DMS 273 treated with DMSO at 0.1 percent for 48 hours (cell line): ENCODE data around the gene ERAS.
"Not testable (repeated sequence)": the region's sequence is repeated elsewhere in the genome, so short reads cannot be mapped to it uniquely, and the experiment has no call there.

Source experiments
- DNase-seq: peaks from one replicate; lab custom pipeline; 2025; lab: John Stamatoyannopoulos, UW

ERAS gene

GRCh38 chrX:48798318-48798717, 28.0 kb upstream of the ERAS start:
- no peak for DNase-seq

GRCh38 chrX:48800574-48801279, 25.6 kb upstream of the ERAS start:
- no peak for DNase-seq

DNA sequence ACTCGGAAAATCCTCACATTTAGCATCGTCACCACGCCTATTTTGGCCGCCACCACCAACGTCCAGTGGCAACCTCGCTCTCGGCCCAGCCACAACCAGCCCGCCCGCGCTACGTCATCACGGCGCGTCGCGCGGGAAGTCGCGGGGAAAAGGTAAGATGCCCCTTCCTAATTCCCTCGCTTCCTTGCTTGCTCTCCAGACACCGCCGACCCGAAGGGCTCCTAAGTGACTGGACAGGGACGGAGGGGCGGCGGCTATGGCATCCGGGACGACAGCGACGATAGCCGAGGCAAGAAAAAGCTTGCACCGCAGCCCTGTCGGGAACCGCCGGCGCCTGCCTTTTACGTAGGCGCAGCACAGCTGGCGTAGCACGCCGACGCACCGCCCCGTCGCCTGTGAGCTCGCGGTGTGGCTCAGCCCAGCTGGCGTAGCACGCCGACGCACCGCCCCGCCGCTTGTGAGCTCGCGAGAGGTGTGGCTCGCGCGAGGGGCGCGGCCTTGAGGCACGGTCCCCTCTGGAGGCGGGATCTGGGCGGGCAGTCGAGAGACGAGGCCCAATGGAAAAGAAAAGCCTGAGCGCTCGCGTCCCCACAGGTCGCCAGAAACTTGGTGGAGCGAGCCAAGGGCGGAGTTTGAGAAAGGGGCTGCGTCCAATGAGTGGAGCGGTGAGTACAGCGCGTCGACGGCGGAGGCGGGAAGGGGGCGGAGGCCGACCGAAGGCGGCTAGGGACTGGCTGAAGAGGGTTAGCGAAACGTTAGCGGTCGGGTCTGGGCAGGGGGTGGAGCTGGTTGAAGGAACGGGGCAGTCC, 24.8 kb upstream of the ERAS start, which contains the start of gene HDAC6:
TSS of gene HDAC6 (plus strand) at position 788 of the 809 bp plus-strand sequence. CDS start 626 bp downstream, outside the sequence.
- DNase-seq, result peak; percentile 97

- DNase-seq, result peak; percentile 73
Measured at GRCh38 chrX:48802089-48802904, 24.0 kb upstream of the ERAS start.

GRCh38 chrX:48802905-48803200, 23.5 kb upstream of the ERAS start:
- no peak for DNase-seq

GRCh38 chrX:48806081-48806480, 20.2 kb upstream of the ERAS start:
- no peak for DNase-seq

- no peak for DNase-seq
Measured at GRCh38 chrX:48813644-48814043, 12.7 kb upstream of the ERAS start.

- no peak for DNase-seq
Measured at GRCh38 chrX:48814722-48815121, 11.6 kb upstream of the ERAS start.

GRCh38 chrX:48815266-48815665, 11.0 kb upstream of the ERAS start:
- no peak for DNase-seq

DNA sequence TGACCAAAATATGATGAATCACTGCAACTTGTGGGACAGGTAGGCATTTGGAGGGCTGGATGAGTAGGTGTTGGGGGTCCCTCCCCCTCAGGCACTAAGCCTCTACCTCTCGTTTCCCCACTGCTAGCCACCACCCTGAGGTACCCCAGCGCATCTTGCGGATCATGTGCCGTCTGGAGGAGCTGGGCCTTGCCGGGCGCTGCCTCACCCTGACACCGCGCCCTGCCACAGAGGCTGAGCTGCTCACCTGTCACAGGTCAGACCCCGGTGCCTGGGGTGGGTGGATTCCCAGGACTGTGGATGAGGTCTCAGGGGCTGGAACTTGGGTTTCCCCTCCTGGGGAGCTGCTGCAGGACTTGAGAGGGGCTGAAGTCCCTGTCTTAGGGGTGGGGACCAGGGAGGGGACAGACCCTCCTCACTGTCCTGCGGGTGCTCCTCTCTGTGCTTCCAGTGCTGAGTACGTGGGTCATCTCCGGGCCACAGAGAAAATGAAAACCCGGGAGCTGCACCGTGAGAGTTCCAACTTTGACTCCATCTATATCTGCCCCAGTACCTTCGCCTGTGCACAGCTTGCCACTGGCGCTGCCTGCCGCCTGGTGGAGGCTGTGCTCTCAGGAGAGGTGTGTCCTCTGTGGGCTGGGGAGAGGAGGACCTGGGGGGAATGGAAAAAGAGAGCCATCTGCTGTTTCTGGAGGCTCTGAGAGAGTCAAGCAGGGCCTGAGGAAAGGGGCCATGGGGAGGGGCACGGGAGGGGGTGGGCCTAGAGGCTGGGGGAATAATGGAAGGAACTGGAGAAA, 10.1 kb upstream of the ERAS start:
- no peak for DNase-seq

- no peak for DNase-seq
Measured at GRCh38 chrX:48818098-48818497, 8.2 kb upstream of the ERAS start.

GRCh38 chrX:48818866-48819265, 7.4 kb upstream of the ERAS start:
- no peak for DNase-seq

GRCh38 chrX:48819394-48819793, 6.9 kb upstream of the ERAS start:
- DNase-seq, result not testable (repeated sequence)

DNA sequence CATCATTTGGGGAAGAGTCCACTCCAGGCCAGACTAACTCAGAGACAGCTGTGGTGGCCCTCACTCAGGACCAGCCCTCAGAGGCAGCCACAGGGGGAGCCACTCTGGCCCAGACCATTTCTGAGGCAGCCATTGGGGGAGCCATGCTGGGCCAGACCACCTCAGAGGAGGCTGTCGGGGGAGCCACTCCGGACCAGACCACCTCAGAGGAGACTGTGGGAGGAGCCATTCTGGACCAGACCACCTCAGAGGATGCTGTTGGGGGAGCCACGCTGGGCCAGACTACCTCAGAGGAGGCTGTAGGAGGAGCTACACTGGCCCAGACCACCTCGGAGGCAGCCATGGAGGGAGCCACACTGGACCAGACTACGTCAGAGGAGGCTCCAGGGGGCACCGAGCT, 3.3 kb upstream of the ERAS start:
- no peak for DNase-seq

DNA sequence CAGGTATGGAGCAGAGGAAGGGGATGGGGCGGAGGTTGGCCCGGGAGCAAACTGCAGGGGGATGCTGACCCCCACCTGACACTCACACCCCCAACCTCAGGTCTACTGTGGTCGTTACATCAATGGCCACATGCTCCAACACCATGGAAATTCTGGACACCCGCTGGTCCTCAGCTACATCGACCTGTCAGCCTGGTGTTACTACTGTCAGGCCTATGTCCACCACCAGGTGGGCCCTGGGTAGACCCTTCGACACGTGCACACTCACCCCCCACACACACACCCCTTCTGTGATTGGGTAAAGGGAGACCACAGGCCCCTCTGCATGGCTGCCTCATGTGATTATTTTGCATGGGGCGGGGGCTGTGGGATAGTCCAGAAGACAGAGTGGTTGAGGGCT, 2.2 kb upstream of the ERAS start:
- no peak for DNase-seq

GRCh38 chrX:48826876-48827653, 752 bp downstream of the ERAS start:
- DNase-seq, result no peak

DNA sequence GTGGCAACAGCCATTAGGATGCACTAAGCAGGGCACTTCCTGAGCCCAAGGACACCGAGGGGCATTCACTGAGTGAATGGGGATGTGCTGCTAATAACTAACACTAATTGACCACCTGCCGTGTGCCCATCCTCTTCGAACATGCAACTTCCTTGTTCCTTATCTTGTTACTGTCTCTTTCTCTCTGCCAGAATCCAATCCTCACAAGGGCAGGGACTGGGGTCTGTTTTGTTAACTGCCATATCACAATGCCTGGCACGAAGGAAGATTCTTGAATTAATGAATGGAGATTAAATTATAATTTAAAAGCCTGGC, 1.3 kb downstream of the ERAS start:
- no peak for DNase-seq

DNA sequence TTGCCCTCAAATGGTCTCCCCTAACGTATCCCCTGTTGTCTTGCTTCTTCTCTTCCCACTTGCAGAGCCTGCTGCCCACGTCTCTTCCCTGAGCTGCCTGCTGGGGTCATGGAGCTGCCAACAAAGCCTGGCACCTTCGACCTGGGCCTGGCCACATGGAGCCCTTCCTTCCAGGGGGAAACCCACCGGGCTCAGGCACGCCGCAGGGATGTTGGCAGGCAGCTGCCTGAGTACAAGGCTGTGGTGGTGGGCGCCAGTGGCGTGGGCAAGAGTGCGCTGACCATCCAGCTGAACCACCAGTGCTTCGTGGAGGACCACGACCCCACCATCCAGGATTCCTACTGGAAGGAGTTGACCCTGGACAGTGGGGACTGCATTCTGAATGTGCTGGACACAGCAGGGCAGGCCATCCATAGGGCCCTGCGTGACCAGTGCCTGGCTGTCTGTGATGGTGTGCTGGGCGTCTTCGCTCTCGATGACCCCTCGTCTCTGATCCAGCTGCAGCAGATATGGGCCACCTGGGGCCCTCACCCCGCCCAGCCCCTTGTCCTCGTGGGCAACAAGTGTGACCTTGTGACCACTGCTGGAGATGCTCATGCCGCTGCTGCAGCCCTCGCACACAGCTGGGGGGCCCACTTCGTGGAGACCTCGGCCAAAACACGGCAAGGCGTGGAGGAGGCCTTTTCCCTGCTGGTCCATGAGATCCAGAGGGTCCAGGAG, 2.9 kb downstream of the ERAS start:
- no peak for DNase-seq

DNA sequence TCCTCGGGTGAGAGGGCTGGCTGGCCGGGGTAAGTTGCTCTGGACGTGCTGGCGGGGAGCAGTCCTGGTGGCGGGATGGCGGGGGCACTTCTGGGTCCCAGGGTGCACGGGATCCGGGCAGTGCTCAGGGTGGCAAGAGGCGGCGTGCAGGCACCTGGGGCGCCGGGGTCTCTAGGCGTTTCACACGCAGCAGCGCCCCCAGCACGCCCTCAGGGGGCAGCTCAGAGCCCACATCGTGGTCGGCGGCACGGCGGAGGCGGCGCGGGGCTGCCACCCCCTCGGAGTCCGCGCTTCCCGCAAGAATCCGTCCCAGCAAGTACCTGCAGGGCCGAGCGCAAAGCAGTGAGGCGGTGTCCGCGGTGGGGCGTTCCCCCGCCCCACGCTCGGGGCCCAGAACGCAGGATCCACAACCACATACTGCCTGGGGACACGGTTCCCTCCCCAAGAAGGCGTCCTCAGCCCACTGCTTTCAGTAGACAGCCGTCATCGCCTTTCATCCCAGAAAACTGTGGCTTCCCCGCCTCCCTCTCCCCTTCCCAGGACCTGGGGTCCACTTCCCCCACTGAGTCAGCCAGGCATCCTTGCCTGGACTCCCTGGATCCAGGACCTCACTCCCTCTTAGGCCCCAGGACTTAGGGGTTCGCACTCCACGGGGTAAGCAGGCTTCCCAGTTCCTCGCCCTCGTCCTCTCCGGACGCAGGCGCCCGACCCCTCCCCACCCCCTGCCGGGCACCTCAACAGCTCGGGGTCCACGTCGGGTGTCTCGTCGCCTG, 5.0 kb downstream of the ERAS start:
- no peak for DNase-seq

GRCh38 chrX:48831909-48832291, 5.6 kb downstream of the ERAS start:
- no peak for DNase-seq
